GM19467 (cell line): Measurements from ENCODE around the gene TGM3.

ENCODE experiments used
- ATAC-seq: cut with Tn5 transposase; IDR thresholded peaks from one replicate; pipeline ENCODE4 v1.9.1; 2021; ENCODE audit warnings: mild to moderate bottlenecking, moderate library complexity; ENCODE audit not compliant: unreplicated experiment

TGM3 gene

GRCh38 chr20:2305029-2305428 lies 9.2 kb downstream of the TGM3 start:
- no peak for ATAC-seq

GRCh38 chr20:2305479-2305878 lies 9.7 kb downstream of the TGM3 start:
- ATAC-seq: no peak

- no peak for ATAC-seq
These were observed 10.1 kb downstream of the TGM3 start for GRCh38 chr20:2305946-2306345.

- ATAC-seq: no peak
These were observed 11.3 kb downstream of the TGM3 start for GRCh38 chr20:2307136-2307535.

- no peak for ATAC-seq
These were observed 15.5 kb downstream of the TGM3 start for GRCh38 chr20:2311329-2311728.

GRCh38 chr20:2312876-2313275 lies 17.1 kb downstream of the TGM3 start:
- no peak for ATAC-seq

GRCh38 chr20:2313316-2313715 lies 17.5 kb downstream of the TGM3 start:
- ATAC-seq: no peak

- no peak for ATAC-seq
These were observed 19.1 kb downstream of the TGM3 start for GRCh38 chr20:2314759-2315439.

GRCh38 chr20:2315440-2315778 lies 19.6 kb downstream of the TGM3 start:
- ATAC-seq: no peak

GRCh38 chr20:2316847-2317495 lies 21.2 kb downstream of the TGM3 start:
- no peak for ATAC-seq

- no peak for ATAC-seq
These were observed 25.2 kb downstream of the TGM3 start for GRCh38 chr20:2320813-2321658.

GRCh38 chr20:2323051-2323450 lies 27.2 kb downstream of the TGM3 start:
- ATAC-seq: no peak

- no peak for ATAC-seq
These were observed 30.2 kb downstream of the TGM3 start for GRCh38 chr20:2326046-2326445.

GRCh38 chr20:2327620-2328555 lies 32.1 kb downstream of the TGM3 start:
- ATAC-seq: no peak

GRCh38 chr20:2329286-2329685 lies 33.5 kb downstream of the TGM3 start:
- no peak for ATAC-seq

GRCh38 chr20:2330090-2330695 lies 34.4 kb downstream of the TGM3 start:
- ATAC-seq: no peak

- ATAC-seq: no peak
These were observed 35.3 kb downstream of the TGM3 start for GRCh38 chr20:2331106-2331505.

GRCh38 chr20:2331901-2332565 lies 36.2 kb downstream of the TGM3 start:
- ATAC-seq: no peak

GRCh38 chr20:2332711-2333110 lies 36.9 kb downstream of the TGM3 start:
- ATAC-seq: no peak

- no peak for ATAC-seq
These were observed 38.0 kb downstream of the TGM3 start for GRCh38 chr20:2333821-2334220.
